Cardiac muscle cell (in vitro differentiated cells and primary cell): ENCODE data around the gene FGD3. TPM values are rescaled to one million over a fixed set of nuclear protein-coding genes. Genes with fewer than 3 reads are reported as not detected.

Experiments
- DNase-seq, 2 donors: peaks; one replicate each; pipeline versions ENCODE4 v3.0.0 to v3.0.0-alpha.2; 2010 to 2017; ENCODE audit warnings: low read depth in 1 of 2, low spot score in 1 of 2
- H3K27ac ChIP-seq: fragments of 200-600 bp; sonication (generic); 2 replicates; pipeline ENCODE4 v1.5.1; 2016
- H3K27me3 ChIP-seq: fragments of 200-600 bp; sonication (generic); 2 replicates; pipeline ENCODE4 v1.6.0; 2016; ENCODE audit warnings: control low read depth
- H3K36me3 ChIP-seq: fragments of 200-600 bp; sonication (generic); 2 replicates; pipeline ENCODE4 v1.5.1; 2016; ENCODE audit warnings: control low read depth
- H3K4me1 ChIP-seq: fragments of 200-600 bp; sonication (generic); 2 replicates; pipeline ENCODE4 v1.8.1; 2017; ENCODE audit warnings: low read depth, mild to moderate bottlenecking, mixed run types
- H3K4me3 ChIP-seq: fragments of 200-600 bp; sonication (generic); 2 replicates; pipeline ENCODE4 v1.5.1; 2016; ENCODE audit warnings: mild to moderate bottlenecking
- H3K9me3 ChIP-seq: fragments of 200-600 bp; sonication (generic); 2 replicates; pipeline ENCODE4 v1.5.1; 2017; ENCODE audit warnings: low read depth, mild to moderate bottlenecking, control low read depth
- CTCF ChIP-seq: IDR thresholded peaks from 2 replicates; pipeline ENCODE4 v1.5.1; 2012; ENCODE audit warnings: low read depth, mild to moderate bottlenecking, low read length
- polyA plus RNA-seq: library from polyadenylated mRNA; unstranded; fragments of >200 nt; fragmentation: Nextera tagmentation; extraction: Ambion mirVana; gene quantifications from 2 replicates; pipeline ENCODE4 v1.2.1, GENCODE V29; 2016
- total RNA-seq: library from RNA; depleted of rRNA; stranded (reverse); fragments of >200 nt; gene quantifications from 2 replicates; pipeline ENCODE4 v1.2.3, GENCODE V29; 2016

The FGD3 gene
- total and polyA plus RNA-seq, 2 experiments from 2014 or later, result 0.18 TPM; not detected in 1

- H3K9me3 ChIP-seq, result no peaks in the 10 kb centered on the region
- no peak for TF ChIP-seq CTCF
- no peaks in the 10 kb centered on the region for H3K36me3 ChIP-seq
- no peaks in the 10 kb centered on the region for H3K4me1 ChIP-seq
- no peak overlapping the region for H3K27ac ChIP-seq
- no peak for DNase-seq
- no peak overlapping the region for H3K4me3 ChIP-seq
- peaks cover 3% of the 10 kb centered on the region for H3K27me3 ChIP-seq
These were observed 77.8 kb downstream of the FGD3 start for GRCh38 chr9:93024986-93025630.

GRCh38 chr9:93025736-93026135 is 78.4 kb downstream of the FGD3 start:
- no peak overlapping the region for H3K4me3 ChIP-seq
- H3K9me3 ChIP-seq, result no peaks in the 10 kb centered on the region
- no peaks in the 10 kb centered on the region for H3K4me1 ChIP-seq
- H3K27me3 ChIP-seq, result peaks cover 4% of the 10 kb centered on the region
- no peak for TF ChIP-seq CTCF
- H3K36me3 ChIP-seq, result no peaks in the 10 kb centered on the region
- H3K27ac ChIP-seq, result no peak overlapping the region
- DNase-seq, result no peak

- H3K4me1 ChIP-seq, result no peaks in the 10 kb centered on the region
- H3K27ac ChIP-seq, result no peak overlapping the region
- peaks cover 9% of the 10 kb centered on the region for H3K27me3 ChIP-seq
- H3K4me3 ChIP-seq, result no peak overlapping the region
- TF ChIP-seq CTCF, result no peak
- no peaks in the 10 kb centered on the region for H3K9me3 ChIP-seq
- no peaks in the 10 kb centered on the region for H3K36me3 ChIP-seq
- DNase-seq, result no peak
These were observed 79.3 kb downstream of the FGD3 start for GRCh38 chr9:93026640-93027039.

- Histone ChIP-seq H3K4me3 (no peak overlapping the region), H3K9me3 (no peaks in the 10 kb centered on the region), H3K36me3 (no peaks in the 10 kb centered on the region), H3K4me1 (no peaks in the 10 kb centered on the region), H3K27ac (no peak overlapping the region), H3K27me3 (peaks cover 18% of the 10 kb centered on the region)
- TF ChIP-seq CTCF, result no peak
- DNase-seq, result no peak
These were observed 80.4 kb downstream of the FGD3 start for GRCh38 chr9:93027750-93028149.

GRCh38 chr9:93028448-93029006 is 81.2 kb downstream of the FGD3 start:
- Histone ChIP-seq H3K27me3 (peaks cover 18% of the 10 kb centered on the region), H3K4me1 (no peaks in the 10 kb centered on the region)
- no peak for TF ChIP-seq CTCF

More at GRCh38 chr9:93028448-93029006, 81.2 kb downstream of the FGD3 start:
- DNase-seq, result peak in 1 of 2 donors; percentile 49
- no peaks in the 10 kb centered on the region for H3K36me3 ChIP-seq
- no peaks in the 10 kb centered on the region for H3K9me3 ChIP-seq
- H3K4me3 ChIP-seq, result no peak overlapping the region
- no peak overlapping the region for H3K27ac ChIP-seq
